ENCODE results near the gene PAQR8.

PAQR8 gene

GRCh38 chr6:52399511-52400312, 37.8 kb downstream of the PAQR8 start:
- H3K9me3 ChIP-seq (ENCODE audit: insufficient read depth, low read length, severe bottlenecking) = no peaks in the 10 kb centered on the region
- peaks cover 44% of the 10 kb centered on the region for H3K4me1 ChIP-seq (ENCODE audit: insufficient read depth, low read length)
- no peaks in the 10 kb centered on the region for H3K79me2 ChIP-seq (ENCODE audit: insufficient read depth, low read length)
- ATAC-seq (ENCODE audit: insufficient read depth, low read depth) (peak; percentile 59; the same call in 1 of the 3 replicates), DNase-seq (peak; percentile 42)
- no peak overlapping the region for H3K4me2 ChIP-seq (ENCODE audit: insufficient read depth, low read length)
- peaks cover 15% of the 10 kb centered on the region for H3K36me3 ChIP-seq (ENCODE audit: insufficient read depth, low read length)
- no peak overlapping the region for H3K4me3 ChIP-seq (ENCODE audit: low read depth in 1 of 2, low read length in 2 of 2)
- H3K27me3 ChIP-seq (ENCODE audit: insufficient read depth, low read length, poor library complexity) = no peaks in the 10 kb centered on the region
- no peaks in the 10 kb centered on the region for H4K20me1 ChIP-seq (ENCODE audit: insufficient read depth, low read length)
- H2AFZ ChIP-seq (ENCODE audit: low read depth, low read length) = 0 out of 2 replicates have a peak overlapping the region, but pooled peaks have one; percentile 4
- no peak overlapping the region for H3K27ac ChIP-seq (ENCODE audit: low read length)
- no peak for TF ChIP-seq EZH2 (IDR thresholded peaks at IDR 0.05; ENCODE audit: borderline replicate concordance, low read depth, low read length, severe bottlenecking)
- peak; percentile 84 for TF ChIP-seq CTCF (IDR thresholded peaks at IDR 0.05; ENCODE audit: borderline replicate concordance, extremely low read depth, low read length, poor library complexity, severe bottlenecking)
- H3K9ac ChIP-seq (ENCODE audit: low read depth, low read length) = no peak overlapping the region

GRCh38 chr6:52400313-52401041, 38.5 kb downstream of the PAQR8 start:
- H3K27ac ChIP-seq (ENCODE audit: low read length) = peak overlapping the region; percentile 19; the same call in 1 of the 2 replicates
- H3K27me3 ChIP-seq (ENCODE audit: insufficient read depth, low read length, poor library complexity) = no peaks in the 10 kb centered on the region
- H4K20me1 ChIP-seq (ENCODE audit: insufficient read depth, low read length) = no peaks in the 10 kb centered on the region
- H3K79me2 ChIP-seq (ENCODE audit: insufficient read depth, low read length) = no peaks in the 10 kb centered on the region
- H3K4me1 ChIP-seq (ENCODE audit: insufficient read depth, low read length) = peaks cover 44% of the 10 kb centered on the region
- H3K4me2 ChIP-seq (ENCODE audit: insufficient read depth, low read length) = no peak overlapping the region
- DNase-seq = no peak
- TF ChIP-seq CTCF (IDR thresholded peaks at IDR 0.05; ENCODE audit: borderline replicate concordance, extremely low read depth, low read length, poor library complexity, severe bottlenecking) = no peak
- no peak for TF ChIP-seq EZH2 (IDR thresholded peaks at IDR 0.05; ENCODE audit: borderline replicate concordance, low read depth, low read length, severe bottlenecking)
- H3K36me3 ChIP-seq (ENCODE audit: insufficient read depth, low read length) = peaks cover 15% of the 10 kb centered on the region
- no peaks in the 10 kb centered on the region for H3K9me3 ChIP-seq (ENCODE audit: insufficient read depth, low read length, severe bottlenecking)
- H3K4me3 ChIP-seq (ENCODE audit: low read depth in 1 of 2, low read length in 2 of 2) = no peak overlapping the region
- ATAC-seq (ENCODE audit: insufficient read depth, low read depth) = peak; percentile 52
- H3K9ac ChIP-seq (ENCODE audit: low read depth, low read length) = no peak overlapping the region
- H2AFZ ChIP-seq (ENCODE audit: low read depth, low read length) = no peak overlapping the region

- Histone ChIP-seq H3K9ac (ENCODE audit: low read depth, low read length) (no peak overlapping the region), H3K4me1 (ENCODE audit: insufficient read depth, low read length) (peaks cover 29% of the 10 kb centered on the region), H3K79me2 (ENCODE audit: insufficient read depth, low read length) (no peaks in the 10 kb centered on the region), H4K20me1 (ENCODE audit: insufficient read depth, low read length) (no peaks in the 10 kb centered on the region), H3K4me2 (ENCODE audit: insufficient read depth, low read length) (no peak overlapping the region), H3K27ac (ENCODE audit: low read length) (no peak overlapping the region), H3K9me3 (ENCODE audit: insufficient read depth, low read length, severe bottlenecking) (no peaks in the 10 kb centered on the region), H3K27me3 (ENCODE audit: insufficient read depth, low read length, poor library complexity) (no peaks in the 10 kb centered on the region), H2AFZ (ENCODE audit: low read depth, low read length) (no peak overlapping the region), H3K4me3 (ENCODE audit: low read depth in 1 of 2, low read length in 2 of 2) (no peak overlapping the region), H3K36me3 (ENCODE audit: insufficient read depth, low read length) (peaks cover 15% of the 10 kb centered on the region)
- no peak for TF ChIP-seq CTCF (IDR thresholded peaks at IDR 0.05; ENCODE audit: borderline replicate concordance, extremely low read depth, low read length, poor library complexity, severe bottlenecking)
- ATAC-seq (ENCODE audit: insufficient read depth, low read depth) = no peak
- DNase-seq = no peak
Observed at GRCh38 chr6:52403086-52403485, 41.1 kb downstream of the PAQR8 start.

Measured in DND-41 (cell line).